Measurements from ENCODE around the gene TGIF1. TPM values are rescaled to one million over a fixed set of nuclear protein-coding genes. Genes with fewer than 3 reads are reported as not detected.

The TGIF1 gene
- total and polyA plus RNA-seq, 2 of the 4 experiments (the other 2 are of a cell fraction) = 62.1 to 118 TPM

- no peak for TF ChIP-seq MXI1 (IDR thresholded peaks at IDR 0.05; ENCODE audit: borderline replicate concordance, low read depth, low read length)
Observed at GRCh38 chr18:3466872-3467271, 16.9 kb downstream of the TGIF1 start (continued).

GRCh38 chr18:3468066-3468705 lies 18.2 kb downstream of the TGIF1 start:
- DNase-seq = no peak
- Histone ChIP-seq H3K9ac (ENCODE audit: low read depth, low read length) (no peak overlapping the region), H2BK15ac (ENCODE audit: low read depth, low read length) (no peak overlapping the region), H4K8ac (ENCODE audit: low read depth in 2 of 2, low read length in 2 of 2) (no peak overlapping the region), H3K23ac (ENCODE audit: low read depth, low read length) (no peak overlapping the region), H2AK5ac (ENCODE audit: low read depth, low read length) (0 out of 2 replicates have a peak overlapping the region, but pooled peaks have one; percentile 15), H2BK5ac (ENCODE audit: low read depth, low read length, poor library complexity, severe bottlenecking) (no peak overlapping the region), H3K79me1 (ENCODE audit: low read depth in 1 of 2, low read length in 2 of 2) (no peaks in the 10 kb centered on the region; a peak in 1 of 4 replicates), H4K91ac (ENCODE audit: insufficient read depth, low read depth, low read length) (no peak overlapping the region), H2AFZ (replicated peaks; ENCODE audit: low read length, poor library complexity) (no peak overlapping the region), H3K56ac (ENCODE audit: extremely low read depth, insufficient read depth, low read length) (no peak overlapping the region), H2BK20ac (ENCODE audit: low read depth, low read length) (no peak overlapping the region), H3K36me3 (ENCODE audit: control insufficient read depth, insufficient read depth, low read length) (no peaks in the 10 kb centered on the region), H3K27me3 (ENCODE audit: control insufficient read depth, insufficient read depth, low read length) (no peaks in the 10 kb centered on the region), H3K9me3 (ENCODE audit: control insufficient read depth, insufficient read depth, low read length) (no peaks in the 10 kb centered on the region), H2BK120ac (ENCODE audit: low read depth, low read length) (no peak overlapping the region), H3K4me2 (ENCODE audit: low read depth, low read length) (no peak overlapping the region), H2AK9ac (replicated peaks; ENCODE audit: low read depth, low read length, poor library complexity) (peak overlapping the region; percentile 23), H3K4me3 (ENCODE audit: insufficient read depth, low read depth, low read length) (no peak overlapping the region), H3K4me1 (ENCODE audit: control insufficient read depth, insufficient read depth, low read length) (peaks cover 2% of the 10 kb centered on the region), H4K5ac (ENCODE audit: low read depth, low read length) (no peak overlapping the region), H3K18ac (ENCODE audit: low read depth, low read length) (no peak overlapping the region), H3K4ac (ENCODE audit: low read depth, low read length) (no peak overlapping the region), H3K14ac (replicated peaks; ENCODE audit: low read depth, low read length) (no peak overlapping the region), H3K27ac (ENCODE audit: insufficient read depth, low read length) (no peak overlapping the region), H4K20me1 (ENCODE audit: insufficient read depth, low read length) (no peaks in the 10 kb centered on the region), H3K9me1 (ENCODE audit: insufficient read depth, low read length) (peaks cover 2% of the 10 kb centered on the region; the same call in 1 of the 2 replicates)
- intact Hi-C loops (cut with micrococcal nuclease) (no loop called here), in situ Hi-C loops (cut with MboI; ENCODE audit: low sequenced_read_pairs) (no loop called here), dilution Hi-C loops (cut with HindIII; ENCODE audit: low sequenced_read_pairs, unreplicated experiment) (no loop called here)
- no peak for ATAC-seq (ENCODE audit: low read depth)
- ChIA-PET CTCF (no interaction called here), POLR2A (ENCODE audit: unreplicated experiment) (no interaction called here)
- whole genome bisulfite sequencing, 2 experiments (ENCODE audit: extremely low coverage in 2 of 2, insufficient read length in 1 of 2) = 90% methylated on average over 2 of the region's 9 CpGs; no CpG with 5 or more reads in 1 of the 2 experiments
- BruUV-seq (replicated peaks) = no TSS peak
- TF ChIP-seq FOS (IDR thresholded peaks at IDR 0.05; ENCODE audit: low read depth, low read length) (no peak), RAD21 (IDR thresholded peaks at IDR 0.05; ENCODE audit: low read length) (no peak), CHD1 (IDR thresholded peaks at IDR 0.05; ENCODE audit: low read depth, low read length) (no peak), USF2 (IDR thresholded peaks at IDR 0.05; ENCODE audit: low read depth, low read length) (no peak), RCOR1 (IDR thresholded peaks at IDR 0.05; ENCODE audit: insufficient replicate concordance, low read length) (no peak), MAFK (IDR thresholded peaks at IDR 0.05; ENCODE audit: low read depth, low read length) (no peak)

All from IMR-90 (cell line).